Fibroblast of villous mesenchyme (primary cell): ENCODE results near the gene DLEC1. TPM values are rescaled to one million over a fixed set of nuclear protein-coding genes. Genes with fewer than 3 reads are reported as not detected.

Experiments used
- DNase-seq: peaks from one replicate; pipeline ENCODE4 v3.0.0-alpha.2; 2010; ENCODE audit warnings: low read depth
- H3K4me3 ChIP-seq: 2 replicates; pipeline ENCODE4 v1.5.1; 2011; ENCODE audit warnings: low read depth, mild to moderate bottlenecking, low read length
- CTCF ChIP-seq: IDR thresholded peaks from 2 replicates; pipeline ENCODE4 v1.5.1; 2012; ENCODE audit warnings: low read depth, mild to moderate bottlenecking, low read length; ENCODE audit not compliant: insufficient read depth
- total RNA-seq: library from RNA; depleted of rRNA; stranded (reverse); fragments of >200 nt; gene quantifications from 2 replicates; pipeline ENCODE4 v1.2.3, GENCODE V29; 2012

DLEC1 gene
- total RNA-seq, 1 donor = under 0.01 TPM

GRCh38 chr3:38127611-38128302 is 88.7 kb downstream of the DLEC1 start:
- no peak for DNase-seq
- H3K4me3 ChIP-seq = no peak overlapping the region
- TF ChIP-seq CTCF = no peak

GRCh38 chr3:38128303-38128655 is 89.3 kb downstream of the DLEC1 start:
- TF ChIP-seq CTCF = no peak
- H3K4me3 ChIP-seq = no peak overlapping the region
- DNase-seq = no peak

- H3K4me3 ChIP-seq = no peak overlapping the region
- TF ChIP-seq CTCF = no peak
- no peak for DNase-seq
These were observed 90.0 kb downstream of the DLEC1 start for GRCh38 chr3:38129058-38129457.

- no peak for TF ChIP-seq CTCF
- no peak for DNase-seq
- no peak overlapping the region for H3K4me3 ChIP-seq
These were observed 91.6 kb downstream of the DLEC1 start for GRCh38 chr3:38130631-38131065.

- H3K4me3 ChIP-seq = no peak overlapping the region
- peak; percentile 71 for TF ChIP-seq CTCF
- peak; percentile 45 for DNase-seq
These were observed 92.8 kb downstream of the DLEC1 start for GRCh38 chr3:38131621-38132369.

- no peak for DNase-seq
- H3K4me3 ChIP-seq = no peak overlapping the region
These were observed 94.2 kb downstream of the DLEC1 start for GRCh38 chr3:38133209-38133556.

More at GRCh38 chr3:38133209-38133556, 94.2 kb downstream of the DLEC1 start:
- TF ChIP-seq CTCF = no peak
